Endothelial cell of umbilical vein (primary cell): ENCODE measurements around the gene GYPA. TPM values are rescaled to one million over a fixed set of nuclear protein-coding genes. Genes with fewer than 3 reads are reported as not detected.

Experiments used
- BruUV-seq: library from RNA; stranded (reverse); fragments of 400-500 nt; replicated peaks from 2 replicates; lab custom pipeline; 2021; lab: Mats Ljungman, UMichigan
- CTCF ChIA-PET: fragments of 300-600, 350-600 bp; sonication (Branson Sonifier 250); formaldehyde crosslinking; loops from one replicate; lab custom pipeline; 2021; ENCODE audit warnings: antibody characterized with exemption, inconsistent platforms; lab: Charles Lee
- POLR2A ChIA-PET: fragments of 300-600, 350-600 bp; sonication (Branson Sonifier 250); formaldehyde crosslinking; loops from one replicate; lab custom pipeline; 2021; ENCODE audit warnings: antibody characterized with exemption, inconsistent platforms; lab: Charles Lee
- DNase-seq: peaks from one replicate; pipeline ENCODE4 v3.0.0-alpha.2; 2011; ENCODE audit warnings: low read depth, low spot score
- FAIRE-seq: peaks from 2 replicates; lab custom pipeline; 2011; peaks lifted over from hg19 to GRCh38; lab: Jason Lieb, UNC
- H2AFZ ChIP-seq: 2 replicates; pipeline ENCODE4 v1.6.0; 2012; ENCODE audit warnings: low read depth, low read length, control low read depth, inconsistent platforms
- H3K27ac ChIP-seq: 2 replicates; pipeline ENCODE4 v1.5.1; 2011; ENCODE audit warnings: low read depth, mild to moderate bottlenecking, control low read depth, low read length, moderate library complexity; ENCODE audit not compliant: insufficient read depth
- H3K27me3 ChIP-seq, 2 experiments: 2 replicates each; pipeline versions ENCODE4 v1.6.0 to v1.6.1; 2011; ENCODE audit warnings: low read length in 2 of 2, mixed read lengths in 1 of 2; ENCODE audit not compliant: control insufficient read depth in 2 of 2, insufficient read depth in 2 of 2
- H3K36me3 ChIP-seq, 2 experiments: 2 replicates in 1 of 2; 3 replicates in 1 of 2; pipeline ENCODE4 v1.5.1; 2011; ENCODE audit warnings: low read length in 2 of 2, mild to moderate bottlenecking in 1 of 2, moderate library complexity in 1 of 2; ENCODE audit not compliant: control insufficient read depth in 2 of 2, insufficient read depth in 2 of 2; ENCODE audit errors: extremely low read depth in 1 of 2
- H3K4me1 ChIP-seq: 3 replicates; pipeline ENCODE4 v1.5.1; 2011; ENCODE audit warnings: mild to moderate bottlenecking, low read length; ENCODE audit not compliant: control insufficient read depth, insufficient read depth; ENCODE audit errors: extremely low read depth
- H3K4me2 ChIP-seq: 2 replicates; pipeline ENCODE4 v1.6.1; 2011; ENCODE audit warnings: low read length, control low read depth, mixed read lengths; ENCODE audit not compliant: insufficient read depth
- H3K4me3 ChIP-seq, 3 experiments: fragments of 200-600 bp in 1 of 3; sonication (generic), shearing (Covaris generic) in 1 of 3; replicated peaks in 1 of 3; 2 replicates each; pipeline ENCODE4 v1.5.1; 2011 to 2016; ENCODE audit warnings: control low read depth in 3 of 3, low read length in 3 of 3, mild to moderate bottlenecking in 2 of 3, inconsistent platforms in 1 of 3, low read depth in 1 of 3, moderate library complexity in 1 of 3; ENCODE audit not compliant: insufficient read depth in 1 of 3
- H3K79me2 ChIP-seq: 2 replicates; pipeline ENCODE4 v1.6.0; 2012; ENCODE audit warnings: low read length, inconsistent platforms; ENCODE audit not compliant: control insufficient read depth, insufficient read depth
- H3K9ac ChIP-seq: replicated peaks from 2 replicates; pipeline ENCODE3; 2011; ENCODE audit warnings: low read length, control low read depth; ENCODE audit not compliant: insufficient read depth; ENCODE audit errors: extremely low read depth
- H3K9me1 ChIP-seq: replicated peaks from 3 replicates; pipeline ENCODE4 v1.6.0; 2011; ENCODE audit warnings: mild to moderate bottlenecking, low read length; ENCODE audit not compliant: control insufficient read depth, insufficient read depth; ENCODE audit errors: extremely low read depth
- H3K9me3 ChIP-seq: replicated peaks from 2 replicates; pipeline ENCODE4 v1.5.1; 2012; ENCODE audit warnings: low read length, inconsistent platforms; ENCODE audit not compliant: control insufficient read depth, insufficient read depth
- H4K20me1 ChIP-seq: replicated peaks from 2 replicates; pipeline ENCODE3; 2011; ENCODE audit warnings: mild to moderate bottlenecking, low read length; ENCODE audit not compliant: control insufficient read depth, insufficient read depth; ENCODE audit errors: extremely low read depth
- EZH2 ChIP-seq: IDR thresholded peaks from 2 replicates; pipeline ENCODE4 v1.6.1; 2012; ENCODE audit warnings: borderline replicate concordance, low read depth, mild to moderate bottlenecking, moderate library complexity, low read length, inconsistent platforms; ENCODE audit not compliant: severe bottlenecking
- FOS ChIP-seq: IDR thresholded peaks from 2 replicates; pipeline ENCODE4 v1.6.1; 2011; ENCODE audit warnings: mild to moderate bottlenecking, low read length, moderate library complexity, borderline replicate concordance; ENCODE audit not compliant: insufficient read depth
- GATA2 ChIP-seq: IDR thresholded peaks from 2 replicates; pipeline ENCODE4 v1.7.0; 2011; ENCODE audit warnings: low read depth, mild to moderate bottlenecking, moderate library complexity, mixed read lengths, low read length; ENCODE audit not compliant: insufficient read length, insufficient read depth
- JUN ChIP-seq: IDR thresholded peaks from 2 replicates; pipeline ENCODE4 v1.6.1; 2011; ENCODE audit warnings: borderline replicate concordance, low read depth; ENCODE audit not compliant: insufficient read length, insufficient read depth
- MAX ChIP-seq: IDR thresholded peaks from 2 replicates; pipeline ENCODE4 v1.6.1; 2011; ENCODE audit not compliant: insufficient read depth, insufficient read length
- MYC ChIP-seq: IDR thresholded peaks from one replicate; pipeline ENCODE4 v1.6.1; 2011; ENCODE audit warnings: mild to moderate bottlenecking, low read depth, low read length
- POLR2A ChIP-seq: IDR thresholded peaks from 2 replicates; pipeline ENCODE4 v1.6.1; 2012; ENCODE audit warnings: low read depth, mild to moderate bottlenecking, control low read depth, low read length
- POLR2AphosphoS5 ChIP-seq: IDR thresholded peaks from 2 replicates; pipeline ENCODE4 v1.6.1; 2012; ENCODE audit warnings: low read depth, mild to moderate bottlenecking, control low read depth, low read length, moderate library complexity; ENCODE audit not compliant: insufficient read depth
- dilution Hi-C: fragments of 300-500 bp; cut with MboI; formaldehyde crosslinking; loops from one replicate; pipeline ENCODE4 v1.15.0; 2019; ENCODE audit warnings: low sequenced_read_pairs; ENCODE audit not compliant: extremely low pct_ligation_motif_present
- intact Hi-C: fragments of 100-400 bp; cut with micrococcal nuclease; formaldehyde crosslinking; loops from one replicate; pipeline ENCODE4 v1.10.0; 2022
- polyA plus RNA-seq, 4 experiments: library from polyadenylated mRNA; depleted of rRNA in 3 of 4; stranded (reverse) in 3 of 4; unstranded in 1 of 4; fragments of >200 nt; gene quantifications; 2 replicates each; pipeline versions ENCODE4 v1.2.1 to v1.2.3, GENCODE V29; 2011 to 2012; ENCODE audit warnings: missing spikeins in 1 of 4
- total RNA-seq: library from RNA; stranded (reverse); gene quantifications from 2 replicates; pipeline ENCODE4 v1.2.3, GENCODE V29; 2021
- TF ChIP-seq, protein P1 (sequence below), 2 donors: IDR thresholded peaks; 1 replicate in 1 of 2; 2 replicates in 1 of 2; pipeline ENCODE4 v1.5.1; 2011; ENCODE audit warnings: low read length in 2 of 2, mild to moderate bottlenecking in 2 of 2, moderate library complexity in 2 of 2, control low read depth in 1 of 2, inconsistent platforms in 1 of 2, low read depth in 1 of 2; ENCODE audit not compliant: insufficient read depth in 1 of 2; ENCODE audit errors: extremely low read depth in 1 of 2

GYPA gene
- total and polyA plus RNA-seq, 2 donors (not counting 3 experiments of a cell fraction or from before 2014, with no cell fraction given), result not detected

DNA sequence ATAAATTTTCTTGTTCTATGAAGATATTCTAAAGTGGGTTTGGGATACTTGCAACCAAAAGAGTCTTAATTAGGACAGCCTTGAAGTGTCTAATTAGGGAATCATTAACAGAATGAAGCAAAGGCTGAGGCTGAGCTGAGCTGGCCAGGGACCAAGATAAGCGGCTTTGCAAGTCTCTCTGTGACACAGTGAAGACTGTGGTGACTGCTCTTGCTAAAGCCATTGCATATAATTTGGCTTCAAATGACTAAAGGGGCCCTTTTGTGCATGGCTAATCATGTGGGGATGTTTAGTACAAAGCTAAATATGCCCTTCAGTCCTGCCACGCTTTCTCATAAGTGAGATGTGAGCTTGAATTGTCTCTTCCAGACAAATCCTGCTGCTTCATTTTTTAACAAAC lies 31.2 kb upstream of the GYPA start:
- Histone ChIP-seq H3K27ac (no peak overlapping the region), H3K9me1 (no peaks in the 10 kb centered on the region), H4K20me1 (no peaks in the 10 kb centered on the region), H3K9me3 (no peaks in the 10 kb centered on the region), H3K36me3 (no peaks in the 10 kb centered on the region), H3K79me2 (no peaks in the 10 kb centered on the region), H3K4me2 (no peak overlapping the region), H3K9ac (no peak overlapping the region), H3K4me1 (peaks cover 2% of the 10 kb centered on the region), H3K27me3 (peaks cover 0 to 2% of the 10 kb centered on the region in 2 experiments), H3K4me3 (no peak overlapping the region), H2AFZ (no peak overlapping the region)
- no peak for TF ChIP-seq EZH2
- no peak for TF ChIP-seq POLR2AphosphoS5
- TF ChIP-seq POLR2A, result no peak
- TF ChIP-seq FOS, result no peak
- TF ChIP-seq MYC, result no peak
- no peak for TF ChIP-seq JUN
- DNase-seq, result no peak
- ChIA-PET POLR2A (no interaction called here), CTCF (interaction anchor here (0.8 to 1.7 kb wide), 3 partner anchors 479 to 890 kb away, joined by 3 to 5 read pairs (median 3); no protein-coding TSS in a partner anchor)
- no TSS peak for BruUV-seq
- intact Hi-C loops (no loop called here), dilution Hi-C loops (no loop called here)
- FAIRE-seq, result no peak

GRCh38 chr4:144169211-144169610 lies 28.7 kb upstream of the GYPA start:
- H3K9ac ChIP-seq, result no peak overlapping the region
- BruUV-seq, result no TSS peak
- H3K9me1 ChIP-seq, result no peaks in the 10 kb centered on the region
- intact Hi-C loops (no loop called here), dilution Hi-C loops (no loop called here)
- H3K4me2 ChIP-seq, result no peak overlapping the region
- no peaks in the 10 kb centered on the region for H3K4me1 ChIP-seq
- no peak overlapping the region for H2AFZ ChIP-seq
- H3K9me3 ChIP-seq, result no peaks in the 10 kb centered on the region
- no peak overlapping the region for H3K4me3 ChIP-seq
- no peak for FAIRE-seq
- POLR2A ChIA-PET, result no interaction called here
- H3K27me3 ChIP-seq, result peaks cover 2% of the 10 kb centered on the region in 2 experiments
- H3K36me3 ChIP-seq, result no peaks in the 10 kb centered on the region
- H4K20me1 ChIP-seq, result no peaks in the 10 kb centered on the region
- CTCF ChIA-PET, result interaction anchor here (1.6 kb wide), 1 partner anchor 8 kb away, joined by 3 read pairs; no protein-coding TSS in a partner anchor
- H3K27ac ChIP-seq, result no peak overlapping the region
- H3K79me2 ChIP-seq, result no peaks in the 10 kb centered on the region
- DNase-seq, result no peak
- no peak for TF ChIP-seq FOS
- TF ChIP-seq JUN, result no peak
- no peak for TF ChIP-seq GATA2
- no peak for TF ChIP-seq MYC
- TF ChIP-seq EZH2, result no peak
- no peak for TF ChIP-seq POLR2A
- TF ChIP-seq MAX, result no peak
- no peak for TF ChIP-seq POLR2AphosphoS5
- TF ChIP-seq, protein P1, sequence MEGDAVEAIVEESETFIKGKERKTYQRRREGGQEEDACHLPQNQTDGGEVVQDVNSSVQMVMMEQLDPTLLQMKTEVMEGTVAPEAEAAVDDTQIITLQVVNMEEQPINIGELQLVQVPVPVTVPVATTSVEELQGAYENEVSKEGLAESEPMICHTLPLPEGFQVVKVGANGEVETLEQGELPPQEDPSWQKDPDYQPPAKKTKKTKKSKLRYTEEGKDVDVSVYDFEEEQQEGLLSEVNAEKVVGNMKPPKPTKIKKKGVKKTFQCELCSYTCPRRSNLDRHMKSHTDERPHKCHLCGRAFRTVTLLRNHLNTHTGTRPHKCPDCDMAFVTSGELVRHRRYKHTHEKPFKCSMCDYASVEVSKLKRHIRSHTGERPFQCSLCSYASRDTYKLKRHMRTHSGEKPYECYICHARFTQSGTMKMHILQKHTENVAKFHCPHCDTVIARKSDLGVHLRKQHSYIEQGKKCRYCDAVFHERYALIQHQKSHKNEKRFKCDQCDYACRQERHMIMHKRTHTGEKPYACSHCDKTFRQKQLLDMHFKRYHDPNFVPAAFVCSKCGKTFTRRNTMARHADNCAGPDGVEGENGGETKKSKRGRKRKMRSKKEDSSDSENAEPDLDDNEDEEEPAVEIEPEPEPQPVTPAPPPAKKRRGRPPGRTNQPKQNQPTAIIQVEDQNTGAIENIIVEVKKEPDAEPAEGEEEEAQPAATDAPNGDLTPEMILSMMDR (IDR thresholded peaks at IDR 0.05; ENCODE audit: extremely low read depth in 1 of 2, insufficient read depth in 1 of 2, low read depth in 1 of 2, low read length in 2 of 2), result no peak
